Sciatic nerve (tissue), 2 donors: Measurements from ENCODE around the gene RAB44. TPM values are rescaled to one million over a fixed set of nuclear protein-coding genes. Genes with fewer than 3 reads are reported as not detected.

Experiments
- ATAC-seq: fragments of 200-7000 bp; cut with Tn5 transposase; one replicate; pipeline ENCODE4 v1.9.1; 2020; ENCODE audit warnings: mild to moderate bottlenecking, moderate library complexity
- DNase-seq: peaks from one replicate; pipeline ENCODE4 v3.0.0-alpha.2; 2020; ENCODE audit warnings: low spot score
- intact Hi-C: fragments of 100-400 bp; cut with DNase I; formaldehyde crosslinking; loops from one replicate; pipeline ENCODE4 v1.14.2; 2022
- total RNA-seq: library from RNA; stranded (reverse); fragmentation: NEBNext Ultra II Directional; extraction: Animal tissue kit (Norgen Biotek cat#: 25700); gene quantifications from one replicate; pipeline ENCODE4 v1.2.1, GENCODE V29; 2021
- donor health status: DM: no; HTN: no; CAD: no.
- donor health status: DM: no; HTN: no; CAD: no.

RAB44 gene
- total RNA-seq, 1 donor from 2014 or later, result 0.27 TPM

DNA sequence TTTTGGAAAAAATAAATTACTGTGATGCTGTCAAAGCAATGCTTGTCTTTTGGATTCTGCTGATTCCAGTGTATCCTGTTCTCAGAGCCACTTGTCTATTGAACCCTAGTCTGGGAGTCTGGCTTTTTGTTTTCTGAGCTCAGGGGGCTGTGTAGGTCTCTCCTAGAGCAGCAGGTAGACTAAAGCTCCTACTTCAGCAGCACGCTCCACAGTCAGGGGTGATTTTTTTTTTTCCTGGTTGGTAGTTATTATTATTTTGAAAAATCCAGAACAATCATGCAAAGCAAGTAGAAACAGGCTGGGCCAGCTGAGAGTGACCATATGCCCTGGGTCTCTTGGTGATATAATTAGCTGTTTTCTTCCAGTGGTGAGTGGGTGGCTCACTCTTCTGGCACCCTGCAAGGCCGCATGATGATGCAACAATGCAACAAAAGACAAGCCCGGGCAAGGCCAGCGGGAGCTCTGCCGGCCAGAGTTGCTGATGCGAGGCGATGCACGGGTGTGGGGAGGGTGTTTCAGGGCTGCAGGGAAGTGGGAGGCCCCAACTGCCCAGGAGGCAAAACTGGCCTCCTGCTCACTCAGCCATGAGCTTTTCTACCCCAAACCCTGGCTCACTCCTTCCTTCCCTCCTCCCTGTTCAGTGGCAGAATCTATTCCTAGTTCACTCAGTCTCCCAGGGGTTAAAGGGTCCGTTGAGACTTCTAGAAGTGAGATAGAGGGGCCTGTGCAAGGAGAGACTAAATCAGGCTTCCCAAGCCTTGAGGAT lies 30.6 kb upstream of the RAB44 start:
- intact Hi-C loops, result no loop called here
- ATAC-seq (peak; percentile 95), DNase-seq (peak; percentile 87)

DNA sequence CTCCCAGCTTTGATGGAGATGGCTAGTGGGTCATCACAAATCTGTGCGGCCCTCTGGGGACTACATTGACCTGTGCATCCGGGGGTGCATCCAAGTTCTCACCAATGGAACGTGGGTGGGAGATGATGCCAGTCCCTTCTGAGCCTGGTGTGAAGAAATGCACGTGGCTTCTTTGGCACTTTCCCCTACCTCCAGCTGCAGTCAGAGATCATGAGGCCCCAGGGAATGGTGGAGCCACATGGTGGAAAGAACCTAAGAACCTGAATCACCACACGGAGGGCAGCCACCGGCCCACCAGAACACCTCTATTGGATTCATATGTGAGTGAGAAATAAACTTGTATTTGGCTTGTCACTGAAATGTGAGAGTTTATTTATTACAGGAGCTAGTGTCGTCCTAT lies 29.0 kb upstream of the RAB44 start:
- intact Hi-C loops, result no loop called here
- ATAC-seq (no peak), DNase-seq (no peak)

DNA sequence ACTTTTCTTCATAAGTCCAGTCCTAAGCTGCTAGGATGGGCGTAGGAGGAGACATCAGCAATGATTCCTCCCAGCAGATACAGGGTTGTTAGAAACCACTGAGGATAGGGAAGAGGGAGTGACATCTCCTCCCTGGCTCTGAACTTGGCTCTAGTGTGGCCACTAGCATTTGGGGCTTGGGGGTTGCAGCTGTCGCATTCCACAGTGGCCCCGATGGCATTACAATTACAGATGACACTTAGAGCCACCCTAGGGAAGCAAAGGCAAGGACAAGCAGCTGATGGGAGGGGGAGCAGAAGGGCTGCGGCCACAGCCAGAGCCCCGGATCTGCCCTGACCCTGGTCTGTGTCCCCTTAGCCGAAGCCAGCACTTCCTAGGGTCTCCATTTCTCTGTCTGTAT lies 28.6 kb upstream of the RAB44 start:
- no peak for ATAC-seq
- intact Hi-C loops, result loop anchor here (1.0 kb wide), 1 partner anchor 27 kb away; no protein-coding TSS in a partner anchor
- DNase-seq, result no peak

DNA sequence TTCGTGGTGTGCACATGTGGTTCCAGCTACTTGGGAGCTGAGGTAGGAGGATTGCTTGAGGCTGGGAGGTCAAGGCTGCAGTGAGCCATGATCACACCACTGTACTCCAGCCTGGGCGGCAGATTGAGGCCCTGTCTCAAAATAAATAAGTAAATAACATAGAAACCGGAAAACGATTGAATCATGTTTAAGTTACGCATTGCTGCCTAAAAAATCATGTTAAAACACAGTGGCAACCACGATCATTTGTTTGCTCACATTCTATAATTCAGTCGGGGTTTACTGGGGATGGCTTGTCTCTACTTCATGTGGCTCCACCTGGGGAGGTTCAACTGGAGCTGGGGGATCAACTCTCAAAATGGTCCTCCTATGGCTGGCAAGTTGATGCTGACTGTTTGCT lies 27.4 kb upstream of the RAB44 start:
- ATAC-seq, result no peak
- intact Hi-C loops, result no loop called here
- no peak for DNase-seq

DNA sequence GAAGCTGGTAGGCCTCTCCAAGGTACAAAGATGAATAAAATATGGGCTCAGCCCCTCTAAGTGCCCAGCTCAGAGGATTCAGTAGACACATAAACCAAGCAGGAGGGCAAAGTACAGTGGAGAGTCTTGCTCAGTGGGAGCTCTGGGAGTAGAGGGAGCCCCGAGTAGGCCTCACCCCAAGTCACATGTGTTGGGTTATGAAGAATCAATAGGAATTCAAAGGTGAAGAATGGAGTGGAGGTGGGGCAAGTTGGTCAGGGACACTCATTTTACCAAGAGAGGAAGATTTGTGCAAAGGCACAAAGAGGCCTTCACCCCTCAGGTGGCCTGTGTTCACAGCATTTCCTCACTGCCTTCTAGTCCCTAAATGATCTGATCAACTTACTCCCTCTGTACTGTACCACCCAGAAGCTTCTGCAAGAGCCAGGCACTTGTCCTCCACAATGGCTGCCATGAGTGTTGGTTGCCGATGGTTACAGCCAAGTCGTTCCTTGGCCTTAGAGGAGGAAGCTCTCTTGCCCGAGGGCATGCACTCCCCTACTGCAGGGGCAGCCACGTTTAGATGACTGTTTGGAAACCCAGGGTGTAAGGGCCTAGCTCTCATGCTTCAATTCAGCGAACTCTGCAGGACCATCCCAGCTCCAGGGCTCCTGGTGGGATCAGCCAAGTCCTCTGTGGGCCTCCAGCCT lies 25.8 kb upstream of the RAB44 start:
- intact Hi-C loops, result no loop called here
- peak; percentile 39 for DNase-seq
- ATAC-seq, result no peak

DNA sequence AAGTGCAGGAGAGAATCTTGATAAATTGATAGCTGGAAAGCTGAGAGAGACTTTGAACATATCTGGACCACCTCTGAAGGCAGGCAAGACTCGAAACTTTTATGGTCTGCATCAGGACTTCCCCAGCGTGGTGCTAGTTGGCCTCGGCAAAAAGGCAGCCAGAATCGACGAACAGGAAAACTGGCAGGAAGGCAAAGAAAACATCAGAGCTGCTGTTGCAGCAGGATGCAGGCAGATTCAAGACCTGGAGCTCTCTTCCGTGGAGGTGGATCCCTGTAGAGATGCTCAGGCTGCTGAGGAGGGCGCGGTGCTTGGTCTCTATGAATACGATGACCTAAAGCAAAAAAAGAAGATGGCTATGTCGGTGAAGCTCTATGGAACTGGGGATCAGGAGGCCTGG lies 23.7 kb upstream of the RAB44 start:
- no peak for ATAC-seq
- peak; percentile 35 for DNase-seq
- intact Hi-C loops, result no loop called here

DNA sequence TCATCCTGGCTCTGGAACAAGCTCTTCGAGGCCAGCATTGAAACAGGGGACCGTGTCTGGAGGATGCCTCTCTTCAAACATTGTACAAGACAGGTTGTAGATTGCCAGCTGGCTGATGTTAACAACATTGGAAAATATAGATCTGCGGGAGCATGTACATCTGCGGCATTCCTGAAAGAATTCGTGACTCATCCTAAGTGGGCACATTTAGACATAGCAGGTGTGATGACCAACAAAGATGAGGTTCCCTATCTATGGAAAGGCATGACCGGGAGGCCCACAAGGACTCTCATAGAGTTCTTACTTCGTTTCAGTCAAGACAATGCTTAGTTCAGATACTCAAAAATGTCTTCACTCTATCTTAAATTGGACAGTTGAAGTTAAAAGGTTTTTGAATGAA lies 22.7 kb upstream of the RAB44 start:
- ATAC-seq, result no peak
- DNase-seq, result no peak
- intact Hi-C loops, result no loop called here

DNA sequence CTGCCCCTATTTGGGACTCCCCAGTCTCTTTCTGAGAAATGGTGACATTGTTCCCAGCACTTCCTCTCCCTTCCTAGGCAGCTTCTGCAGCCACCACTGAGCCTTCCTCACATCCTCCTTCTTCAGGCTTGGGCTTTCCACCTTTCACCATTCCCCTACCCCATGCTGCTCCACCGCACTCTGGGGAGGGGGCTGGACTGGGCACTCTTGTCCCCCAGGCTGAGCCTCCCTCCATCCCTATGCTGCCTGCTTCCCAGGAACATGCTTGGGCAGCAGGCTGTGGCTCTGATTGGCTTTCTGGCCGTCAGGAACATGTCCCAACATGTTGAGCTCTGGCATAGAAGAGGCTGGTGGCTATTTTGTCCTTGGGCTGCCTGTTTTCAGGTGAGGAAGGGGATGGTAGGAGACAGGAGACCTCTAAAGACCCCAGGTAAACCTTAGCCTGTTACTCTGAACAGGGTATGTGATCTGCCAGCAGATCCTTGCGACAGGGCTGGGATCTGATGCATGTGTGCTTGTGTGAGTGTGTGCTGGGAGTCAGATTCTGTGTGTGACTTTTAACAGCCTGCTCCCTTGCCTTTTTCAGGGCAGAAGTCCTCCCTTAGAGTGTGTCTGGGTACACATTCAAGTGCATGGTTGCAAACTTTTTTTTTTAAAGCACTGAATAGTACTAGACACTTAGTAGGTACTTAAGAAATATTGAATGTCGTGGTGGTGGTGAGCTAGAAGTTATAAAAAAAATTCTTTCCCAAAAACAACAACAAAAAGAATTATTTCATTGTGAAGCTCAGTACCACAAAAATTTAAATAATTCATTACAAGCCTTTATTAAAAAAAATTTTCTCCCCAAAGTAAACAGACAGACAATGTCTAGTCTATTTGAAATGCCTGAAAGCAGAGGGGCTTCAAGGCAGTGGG lies 21.2 kb upstream of the RAB44 start:
- DNase-seq, result peak; percentile 56
- intact Hi-C loops, result no loop called here
- ATAC-seq, result no peak

DNA sequence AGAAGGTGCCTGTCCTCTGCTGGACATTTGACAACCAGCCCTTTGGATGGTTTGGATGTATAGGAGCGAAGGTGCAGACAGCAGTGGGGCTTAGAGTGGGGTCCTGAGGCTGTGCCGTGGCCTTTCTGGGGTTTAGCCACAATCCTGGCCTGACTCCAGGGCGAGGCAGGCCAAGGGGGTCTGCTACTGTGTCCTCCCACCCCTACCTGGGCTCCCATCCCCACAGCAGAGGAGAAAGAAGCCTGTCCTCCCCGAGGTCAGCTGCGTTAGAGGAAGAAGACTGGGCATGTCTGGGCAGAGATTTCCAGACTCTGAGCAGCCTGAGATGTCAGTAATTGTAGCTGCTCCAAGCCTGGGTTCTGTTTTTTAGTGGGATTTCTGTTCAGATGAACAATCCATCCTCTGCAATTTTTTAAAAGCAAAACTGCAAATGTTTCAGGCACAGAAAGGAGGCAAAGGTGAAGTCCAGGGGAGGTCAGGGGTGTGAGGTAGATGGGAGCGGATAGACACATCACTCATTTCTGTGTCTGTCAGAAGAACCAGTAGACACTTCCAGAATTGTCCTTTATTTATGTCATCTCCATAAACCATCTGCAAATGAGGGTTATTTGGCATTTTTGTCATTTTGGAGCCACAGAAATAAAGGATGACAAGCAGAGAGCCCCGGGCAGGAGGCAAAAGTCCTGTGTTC lies 20.4 kb upstream of the RAB44 start:
- intact Hi-C loops, result no loop called here
- ATAC-seq, result no peak
- DNase-seq, result peak; percentile 64

DNA sequence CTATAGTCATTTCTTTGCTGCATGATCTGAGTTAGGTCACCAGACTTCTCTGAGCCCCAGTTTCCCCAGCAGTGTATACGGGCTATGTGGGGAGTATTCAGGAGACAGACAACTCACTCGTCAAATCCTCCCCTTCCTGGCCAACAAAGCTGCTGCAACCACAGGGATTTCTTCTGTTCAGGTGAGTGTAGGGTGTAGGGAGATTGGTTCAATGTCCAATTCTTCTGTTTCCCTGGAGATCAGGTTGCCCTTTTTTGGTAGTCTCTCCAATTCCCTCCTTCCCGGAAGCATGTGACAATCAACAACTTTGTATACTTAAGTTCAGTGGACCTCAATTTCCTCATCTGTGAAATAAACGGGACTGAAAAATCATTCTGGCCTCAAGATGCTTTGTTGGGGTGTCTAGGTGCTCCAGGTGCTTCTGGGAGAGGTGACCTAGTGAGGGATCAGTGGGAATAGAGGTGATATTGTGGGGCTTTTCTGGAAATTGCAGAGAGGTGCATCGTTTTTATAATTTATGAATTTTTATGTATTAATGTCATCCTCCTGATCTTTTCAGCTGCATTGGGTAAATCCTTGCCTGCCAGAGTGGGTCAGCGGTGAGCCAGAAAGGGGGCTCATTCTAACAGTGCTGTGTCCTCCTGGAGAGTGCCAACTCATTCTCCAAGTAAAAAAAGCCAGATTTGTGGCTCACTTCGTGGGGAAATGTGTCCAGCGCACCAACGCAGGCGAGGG lies 19.7 kb upstream of the RAB44 start:
- ATAC-seq, result no peak
- intact Hi-C loops, result no loop called here

DNA sequence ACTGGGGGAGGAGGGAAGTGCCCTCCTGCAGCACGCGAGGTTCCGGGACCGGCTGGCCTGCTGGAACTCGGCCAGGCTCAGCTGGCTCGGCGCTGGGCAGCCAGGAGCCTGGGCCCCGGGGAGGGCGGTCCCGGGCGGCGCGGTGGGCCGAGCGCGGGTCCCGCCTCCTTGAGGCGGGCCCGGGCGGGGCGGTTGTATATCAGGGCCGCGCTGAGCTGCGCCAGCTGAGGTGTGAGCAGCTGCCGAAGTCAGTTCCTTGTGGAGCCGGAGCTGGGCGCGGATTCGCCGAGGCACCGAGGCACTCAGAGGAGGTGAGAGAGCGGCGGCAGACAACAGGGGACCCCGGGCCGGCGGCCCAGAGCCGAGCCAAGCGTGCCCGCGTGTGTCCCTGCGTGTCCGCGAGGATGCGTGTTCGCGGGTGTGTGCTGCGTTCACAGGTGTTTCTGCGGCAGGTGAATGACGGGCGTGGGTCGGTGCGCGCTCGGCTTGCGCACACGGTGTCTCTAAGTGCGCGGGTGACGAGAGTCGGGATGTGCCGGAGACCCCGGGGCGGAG lies 19.1 kb upstream of the RAB44 start, which contains the start of gene CDKN1A:
Gene CDKN1A, plus strand, starts transcription at position 227 of the 555 bp plus-strand sequence. CDS start 5,388 bp downstream, outside the sequence.
- intact Hi-C loops, result no loop called here
- ATAC-seq (peak; percentile 77), DNase-seq (peak; percentile 95)

More for the DNA sequence above, 19.7 kb upstream of the RAB44 start:
- DNase-seq, result peak; percentile 34

DNA sequence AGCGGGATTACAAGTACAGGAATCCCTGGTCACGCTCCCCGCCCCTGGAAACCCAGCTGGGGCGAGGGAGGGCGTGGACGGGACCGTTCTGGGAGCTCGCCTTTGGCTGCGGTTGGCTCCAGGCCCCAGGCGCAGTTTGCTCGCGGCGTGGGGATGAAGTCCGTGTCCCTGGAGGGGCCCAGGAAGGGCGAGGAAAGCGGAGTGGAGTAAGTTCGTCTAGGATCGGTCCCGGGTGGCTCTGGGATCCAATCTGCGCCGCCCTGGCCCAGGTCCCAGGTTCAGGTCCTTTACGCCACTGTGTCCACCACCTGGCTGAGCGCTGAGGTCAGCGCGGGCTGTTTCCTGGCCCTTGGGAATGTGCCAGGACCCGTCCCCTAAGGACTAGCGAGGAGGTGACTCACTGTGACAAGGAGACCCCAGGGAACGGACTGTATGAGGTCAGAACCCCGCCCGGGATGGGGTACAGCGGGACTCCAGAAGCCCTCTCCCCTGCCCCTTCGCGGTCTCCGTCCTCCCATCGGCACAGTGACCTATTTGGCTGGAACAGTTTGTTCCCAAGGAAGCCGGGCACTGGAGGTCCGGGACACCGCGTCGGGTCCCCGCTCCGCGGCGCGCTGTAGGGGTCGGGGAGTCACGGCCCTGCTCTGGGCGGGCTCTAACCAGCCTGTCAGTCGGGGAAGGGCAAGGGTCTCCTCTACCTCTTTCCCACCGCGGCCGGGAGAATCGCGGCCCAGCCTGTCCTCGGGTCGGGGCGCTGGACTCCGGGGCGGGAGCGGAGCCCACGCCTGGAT lies 18.4 kb upstream of the RAB44 start:
- intact Hi-C loops, result no loop called here
- peak; percentile 86 for DNase-seq
- peak; percentile 52 for ATAC-seq

DNA sequence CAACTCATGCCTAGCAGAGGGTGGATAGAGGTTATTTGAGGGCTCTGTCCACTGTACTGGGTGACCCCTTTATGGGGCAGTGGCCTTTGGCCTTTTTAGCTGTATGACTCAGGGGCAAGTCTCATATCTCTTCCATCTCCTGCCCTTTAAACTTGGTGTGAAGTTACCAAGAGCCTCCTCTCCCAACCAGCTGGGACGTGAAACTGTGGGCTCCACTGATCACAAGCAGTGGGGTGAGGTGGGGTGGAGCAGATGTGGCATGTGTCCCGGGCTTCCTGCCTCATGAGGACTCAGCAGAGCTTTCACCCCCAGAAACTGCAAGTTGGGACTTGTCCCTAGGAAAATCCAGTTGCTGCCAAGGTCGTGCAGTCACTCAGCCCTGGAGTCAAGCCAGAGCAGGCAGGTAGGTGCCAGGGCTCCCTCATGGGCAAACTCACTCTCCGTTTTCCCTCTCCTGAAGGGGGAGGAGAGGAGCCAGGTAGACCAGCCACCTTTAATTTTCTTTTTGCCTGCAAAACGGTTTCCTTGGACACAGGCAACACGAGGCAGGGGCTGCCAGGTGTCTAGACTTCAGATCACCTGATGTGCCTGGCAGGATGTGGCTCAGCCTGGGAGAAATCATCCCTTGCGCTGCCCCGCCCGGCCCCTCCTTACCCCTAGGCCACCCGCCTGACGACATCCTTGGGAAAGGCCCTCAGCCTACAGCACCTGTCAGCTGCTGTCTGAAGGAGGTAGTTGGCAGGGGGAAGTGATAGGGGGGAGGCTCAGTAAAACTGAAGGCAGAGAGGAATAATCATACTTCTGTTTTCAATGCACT lies 15.1 kb upstream of the RAB44 start:
- ATAC-seq, result no peak
- intact Hi-C loops, result loop anchor here (5.0 to 10.0 kb wide), 2 partner anchors 60 to 658 kb away; partner anchors contain the start of genes MAPK14 and SLC26A8
- DNase-seq, result peak; percentile 60

DNA sequence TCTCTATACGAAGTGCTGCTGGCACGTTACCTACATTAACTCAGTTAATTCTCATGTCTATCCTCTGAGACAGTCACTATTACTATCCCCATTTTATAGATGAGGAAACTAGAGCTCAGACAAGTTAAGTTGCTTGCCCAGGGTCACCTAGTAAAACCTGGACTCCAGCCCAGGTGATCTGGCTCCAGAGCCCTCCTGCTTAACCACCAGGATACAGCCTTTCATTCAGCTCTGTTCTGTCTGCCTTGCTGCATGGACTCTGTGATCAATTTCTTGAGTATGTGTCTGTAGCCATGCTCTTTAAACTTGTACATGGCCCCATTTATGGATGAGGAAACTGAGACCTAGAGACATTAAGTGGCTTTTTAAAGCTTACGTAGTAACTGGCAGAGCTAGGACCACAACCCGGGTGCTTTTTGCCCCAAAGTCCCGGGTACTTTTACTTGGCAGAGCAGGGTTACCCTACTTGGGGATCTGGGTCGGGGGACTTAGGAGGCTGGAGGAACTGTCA lies 14.4 kb upstream of the RAB44 start:
- intact Hi-C loops, result loop anchor here (5.0 to 10.0 kb wide), 2 partner anchors 61 to 658 kb away; partner anchors contain the start of genes MAPK14 and SLC26A8
- ATAC-seq (no peak), DNase-seq (peak; percentile 42)

DNA sequence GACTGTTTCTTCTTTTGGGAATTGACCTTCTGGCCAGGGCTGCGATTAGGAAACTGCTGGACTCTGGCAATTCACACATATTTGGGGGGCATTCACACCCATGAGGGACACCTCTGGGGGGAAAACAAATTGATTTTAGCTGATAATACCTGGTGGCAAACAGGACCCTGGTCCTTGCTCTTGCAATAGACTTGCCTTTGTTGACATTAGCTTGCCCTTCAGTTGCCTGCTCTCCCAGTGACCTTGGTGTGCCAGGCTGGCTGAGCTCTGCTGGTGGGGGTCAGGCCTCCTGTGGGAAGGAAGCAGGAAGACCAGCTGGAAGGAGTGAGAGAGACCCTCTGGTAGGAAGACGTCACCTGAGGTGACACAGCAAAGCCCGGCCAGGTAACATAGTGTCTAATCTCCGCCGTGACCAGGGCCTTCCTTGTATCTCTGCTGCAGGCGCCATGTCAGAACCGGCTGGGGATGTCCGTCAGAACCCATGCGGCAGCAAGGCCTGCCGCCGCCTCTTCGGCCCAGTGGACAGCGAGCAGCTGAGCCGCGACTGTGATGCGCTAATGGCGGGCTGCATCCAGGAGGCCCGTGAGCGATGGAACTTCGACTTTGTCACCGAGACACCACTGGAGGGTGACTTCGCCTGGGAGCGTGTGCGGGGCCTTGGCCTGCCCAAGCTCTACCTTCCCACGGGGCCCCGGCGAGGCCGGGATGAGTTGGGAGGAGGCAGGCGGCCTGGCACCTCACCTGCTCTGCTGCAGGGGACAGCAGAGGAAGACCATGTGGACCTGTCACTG lies 13.8 kb upstream of the RAB44 start:
- no peak for ATAC-seq
- intact Hi-C loops, result loop anchor here (5.0 to 10.0 kb wide), 2 partner anchors 62 to 659 kb away; partner anchors contain the start of genes MAPK14 and SLC26A8
- peak; percentile 57 for DNase-seq
